IPS-20b (cell line): ENCODE results near the gene MUCL1.
"Not testable (repeated sequence)": the region's sequence is repeated elsewhere in the genome, so short reads cannot be mapped to it uniquely, and the experiment has no call there.

Source experiments
- H3K27ac ChIP-seq: one replicate; pipeline ENCODE4 v1.5.1; 2013; ENCODE audit warnings: low read length
- H3K27me3 ChIP-seq: 2 replicates; pipeline ENCODE4 v1.6.1; 2013; ENCODE audit warnings: mild to moderate bottlenecking, low read length, inconsistent platforms; ENCODE audit not compliant: insufficient read depth
- H3K36me3 ChIP-seq: 2 replicates; pipeline ENCODE4 v1.6.1; 2013; ENCODE audit warnings: low read depth, mild to moderate bottlenecking, inconsistent platforms, low read length, moderate library complexity; ENCODE audit not compliant: insufficient read depth
- H3K4me1 ChIP-seq: 2 replicates; pipeline ENCODE4 v1.6.1; 2013; ENCODE audit warnings: mild to moderate bottlenecking, control low read depth, inconsistent platforms, low read length, moderate library complexity; ENCODE audit not compliant: insufficient read depth
- H3K4me3 ChIP-seq: 2 replicates; pipeline ENCODE4 v1.5.1; 2013; ENCODE audit warnings: mild to moderate bottlenecking, low read length, inconsistent platforms
- H3K9ac ChIP-seq: 2 replicates; pipeline ENCODE4 v1.6.1; 2013; ENCODE audit warnings: low read depth, mild to moderate bottlenecking, inconsistent platforms, low read length, moderate library complexity
- H3K9me3 ChIP-seq: 2 replicates; pipeline ENCODE4 v1.6.1; 2013; ENCODE audit warnings: mild to moderate bottlenecking, low read depth, low read length, inconsistent platforms; ENCODE audit not compliant: insufficient read depth

Gene MUCL1

DNA sequence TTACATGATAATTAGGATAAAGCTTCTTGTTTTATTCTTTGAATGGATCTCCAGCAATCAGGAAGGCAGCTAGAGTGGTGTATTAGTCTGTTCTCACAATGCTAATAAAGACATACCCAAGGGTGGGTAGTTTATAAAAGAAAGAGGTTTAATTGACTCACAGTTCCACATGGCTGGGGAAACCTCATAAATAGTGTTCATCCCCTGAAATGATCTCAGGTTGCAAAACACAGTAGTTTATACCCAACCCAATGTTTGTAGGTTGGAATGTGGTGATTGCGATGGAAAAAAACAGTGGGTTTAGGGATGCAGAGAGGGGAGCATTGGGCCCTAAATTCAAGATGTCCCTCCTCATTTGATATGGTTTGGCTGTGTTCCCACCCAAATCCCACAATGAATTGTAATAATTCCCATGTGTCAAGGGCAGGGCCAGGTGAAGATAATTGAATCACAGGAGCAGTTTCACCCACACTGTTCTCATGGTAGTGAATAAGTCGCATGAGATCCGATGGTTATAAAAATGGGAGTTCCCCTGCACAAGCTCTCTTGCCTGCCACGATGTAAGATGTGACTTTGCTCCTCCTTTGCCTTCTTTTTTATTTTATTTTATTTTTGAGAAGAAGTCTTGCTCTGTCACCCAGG is 11.5 kb downstream of the MUCL1 start:
- Histone ChIP-seq H3K9ac (no peak overlapping the region), H3K27ac (no peak overlapping the region), H3K9me3 (no peaks in the 10 kb centered on the region), H3K36me3 (no peaks in the 10 kb centered on the region), H3K27me3 (no peaks in the 10 kb centered on the region), H3K4me1 (peaks cover 7% of the 10 kb centered on the region; the same call in 1 of the 2 replicates), H3K4me3 (no peak overlapping the region)

DNA sequence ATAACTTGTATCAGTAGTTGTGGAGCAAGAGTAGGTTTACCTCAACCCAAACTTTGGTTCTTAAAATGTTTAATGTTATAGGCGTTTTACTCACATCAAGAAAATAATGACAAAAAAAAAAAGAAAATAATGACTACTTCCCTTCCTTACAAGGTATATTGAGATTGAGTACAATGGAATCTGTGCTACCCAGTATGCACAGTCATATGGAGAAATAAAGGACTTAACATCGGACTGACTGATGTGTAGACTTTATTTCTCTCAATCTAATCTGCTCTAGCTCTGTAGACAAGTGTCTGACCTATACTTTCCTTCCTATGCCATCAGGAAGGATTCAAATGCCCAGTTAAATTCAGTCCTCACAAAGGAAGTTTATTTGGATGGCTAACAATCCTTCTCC is 14.4 kb downstream of the MUCL1 start:
- H3K9me3 ChIP-seq: no peaks in the 10 kb centered on the region
- peaks cover 7% of the 10 kb centered on the region; the same call in 1 of the 2 replicates for H3K4me1 ChIP-seq
- no peak overlapping the region for H3K4me3 ChIP-seq
- no peaks in the 10 kb centered on the region for H3K27me3 ChIP-seq
- H3K36me3 ChIP-seq: no peaks in the 10 kb centered on the region
- no peak overlapping the region for H3K9ac ChIP-seq
- H3K27ac ChIP-seq: no peak overlapping the region

DNA sequence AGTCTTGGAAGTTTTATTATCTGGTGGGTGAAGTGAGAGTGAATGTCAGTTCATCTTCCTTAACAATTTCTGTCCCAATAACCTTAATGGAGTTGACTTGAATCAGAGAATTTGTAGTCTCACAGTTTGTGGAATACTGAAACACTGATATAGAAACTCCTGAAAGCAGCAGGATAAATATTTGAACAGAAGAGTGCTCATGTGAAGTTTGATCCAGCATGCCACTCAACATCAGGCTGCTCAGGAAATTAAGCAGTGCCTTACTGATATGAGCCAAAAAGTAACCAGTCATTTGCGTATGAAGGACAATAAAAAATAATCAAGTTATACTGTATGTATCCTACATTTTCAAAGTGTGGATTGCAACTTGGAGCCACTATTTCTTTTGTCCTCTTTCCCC is 15.7 kb downstream of the MUCL1 start:
- Histone ChIP-seq H3K27me3 (no peaks in the 10 kb centered on the region), H3K27ac (no peak overlapping the region), H3K4me1 (no peaks in the 10 kb centered on the region), H3K4me3 (no peak overlapping the region), H3K9me3 (peaks cover 5% of the 10 kb centered on the region; the same call in 1 of the 2 replicates), H3K9ac (no peak overlapping the region), H3K36me3 (no peaks in the 10 kb centered on the region)

DNA sequence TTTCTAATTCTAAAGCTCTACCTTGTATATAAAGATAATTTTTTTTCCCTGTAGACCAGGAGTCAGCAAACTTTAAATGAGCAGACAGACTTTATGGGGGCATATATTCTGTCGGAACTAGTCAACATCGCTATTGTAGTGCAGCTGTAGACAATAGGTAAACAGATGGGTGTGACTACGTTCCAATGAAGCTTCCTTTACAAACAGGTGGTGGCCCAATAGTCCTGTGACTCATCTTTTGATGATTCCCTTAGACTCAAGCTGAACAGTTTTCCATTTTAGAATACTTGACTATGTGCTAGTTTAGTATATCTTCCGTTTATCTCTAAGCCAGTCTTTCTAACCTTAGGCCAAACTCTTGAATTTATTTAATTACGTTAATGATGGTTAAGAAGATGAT is 16.3 kb downstream of the MUCL1 start:
- Histone ChIP-seq H3K27me3 (no peaks in the 10 kb centered on the region), H3K9me3 (peaks cover 6% of the 10 kb centered on the region; the same call in 1 of the 2 replicates), H3K36me3 (no peaks in the 10 kb centered on the region), H3K9ac (no peak overlapping the region), H3K4me3 (no peak overlapping the region), H3K4me1 (no peaks in the 10 kb centered on the region), H3K27ac (no peak overlapping the region)

DNA sequence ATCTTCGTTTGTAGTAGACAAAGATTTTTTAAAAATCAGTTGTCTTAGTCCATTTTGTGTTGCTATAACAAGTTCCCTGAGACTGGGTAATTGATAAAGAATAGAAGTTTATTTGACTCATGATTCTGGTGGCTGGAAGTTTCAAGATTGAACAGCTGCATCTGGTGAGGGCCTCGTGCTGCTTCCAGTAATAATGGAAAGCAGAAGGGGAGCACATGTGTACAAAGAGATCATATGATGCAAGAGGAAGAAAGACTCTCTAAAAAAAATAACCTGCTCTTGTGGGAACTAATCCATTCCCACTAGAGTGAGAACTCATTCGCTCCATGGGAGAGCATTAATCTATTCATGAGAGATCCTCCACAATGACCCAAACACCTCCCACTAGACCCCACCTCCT is 24.8 kb downstream of the MUCL1 start:
- H3K27ac ChIP-seq: no peak overlapping the region

DNA sequence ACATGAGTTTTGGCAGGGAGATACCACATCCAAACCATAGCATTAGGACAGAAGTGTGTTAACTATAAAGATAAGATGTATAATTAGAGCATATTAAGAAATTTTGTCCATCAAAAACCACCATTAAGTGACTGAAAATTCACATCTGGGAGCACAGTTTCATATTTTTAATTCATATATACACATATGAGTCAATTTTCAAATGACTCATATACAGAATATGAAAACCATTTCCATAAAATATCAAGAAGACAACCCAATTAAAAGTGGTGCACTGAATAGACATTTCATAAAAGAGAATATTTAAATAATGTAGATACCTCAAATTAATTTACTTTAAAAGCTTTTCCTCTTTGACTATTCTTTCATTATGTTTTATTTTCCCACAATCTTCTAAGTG is 25.3 kb downstream of the MUCL1 start:
- Histone ChIP-seq H3K4me3 (no peak overlapping the region), H3K27me3 (no peaks in the 10 kb centered on the region), H3K9ac (no peak overlapping the region), H3K9me3 (peaks cover 6% of the 10 kb centered on the region; the same call in 1 of the 2 replicates), H3K27ac (no peak overlapping the region), H3K36me3 (no peaks in the 10 kb centered on the region), H3K4me1 (no peaks in the 10 kb centered on the region)

More for the DNA sequence above, 24.8 kb downstream of the MUCL1 start:
- Histone ChIP-seq H3K9me3 (peaks cover 6% of the 10 kb centered on the region; the same call in 1 of the 2 replicates), H3K9ac (no peak overlapping the region), H3K36me3 (no peaks in the 10 kb centered on the region), H3K4me1 (no peaks in the 10 kb centered on the region), H3K27me3 (no peaks in the 10 kb centered on the region), H3K4me3 (no peak overlapping the region)

DNA sequence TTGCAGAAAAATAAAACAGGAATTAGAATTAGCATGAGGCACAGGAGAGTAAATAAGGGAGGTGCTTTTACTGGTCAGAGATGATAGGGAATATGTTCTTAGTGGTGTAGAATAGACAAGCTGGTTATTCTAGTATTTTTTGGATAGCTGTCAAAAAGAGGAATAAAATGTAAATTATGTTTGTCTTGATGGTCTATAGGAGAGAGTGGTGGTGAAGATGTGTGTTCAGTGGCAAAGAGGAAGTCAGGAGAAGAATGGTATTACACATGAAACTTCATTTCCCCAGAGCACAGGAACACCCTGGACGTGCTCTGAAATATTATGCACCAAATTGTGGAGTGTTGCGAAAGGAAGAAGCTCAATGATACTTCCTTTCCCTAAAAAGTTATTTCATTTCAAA is 27.8 kb downstream of the MUCL1 start:
- Histone ChIP-seq H3K9me3 (no peaks in the 10 kb centered on the region), H3K27me3 (no peaks in the 10 kb centered on the region), H3K36me3 (no peaks in the 10 kb centered on the region)

DNA sequence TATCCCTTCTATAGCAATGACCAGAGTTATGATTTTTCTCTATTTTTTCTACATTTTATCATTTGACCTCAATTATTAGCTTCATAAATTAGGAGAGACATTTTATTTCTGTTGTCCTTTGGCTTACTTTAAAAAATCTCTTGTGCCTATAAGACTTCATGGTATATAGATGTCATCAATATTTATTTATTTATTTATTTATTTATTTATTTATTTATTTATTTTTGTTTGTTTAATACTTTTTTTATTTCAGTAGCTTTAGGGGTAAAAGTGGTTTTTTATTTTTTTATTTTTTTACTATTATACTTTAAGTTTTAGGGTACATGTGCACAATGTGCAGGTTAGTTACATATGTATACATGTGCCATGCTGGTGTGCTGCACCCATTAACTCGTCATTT is 28.3 kb downstream of the MUCL1 start:
- H3K4me3 ChIP-seq, H3K4me1 ChIP-seq, H3K9ac ChIP-seq, H3K36me3 ChIP-seq, H3K9me3 ChIP-seq, H3K27ac ChIP-seq, H3K27me3 ChIP-seq: not testable (repeated sequence)

More for the DNA sequence above, 27.8 kb downstream of the MUCL1 start:
- Histone ChIP-seq H3K4me1 (no peaks in the 10 kb centered on the region), H3K4me3 (no peak overlapping the region), H3K9ac (no peak overlapping the region), H3K27ac (no peak overlapping the region)

DNA sequence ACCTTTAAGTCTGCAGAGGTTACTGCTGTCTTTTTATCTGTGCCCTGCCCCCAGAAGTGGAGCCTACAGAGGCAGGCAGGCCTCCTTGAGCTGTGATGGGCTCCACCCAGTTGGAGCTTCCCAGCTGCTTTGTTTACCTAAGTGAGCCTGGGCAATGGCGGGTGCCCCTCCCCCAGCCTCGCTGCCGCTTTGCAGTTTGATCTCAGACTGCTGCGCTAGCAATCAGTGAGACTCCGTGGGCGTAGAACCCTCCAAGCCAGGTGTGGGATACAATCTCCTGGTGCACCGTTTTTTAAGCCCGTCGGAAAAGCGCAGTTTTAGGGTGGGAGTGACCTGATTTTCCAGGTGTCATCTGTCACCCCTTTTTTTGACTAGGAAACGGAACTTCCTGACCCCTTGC is 34.1 kb downstream of the MUCL1 start:
- H3K36me3 ChIP-seq, H3K9me3 ChIP-seq, H3K27me3 ChIP-seq, H3K27ac ChIP-seq, H3K9ac ChIP-seq, H3K4me1 ChIP-seq: not testable (repeated sequence)
- peak overlapping the region; percentile 53; the same call in 1 of the 2 replicates for H3K4me3 ChIP-seq

DNA sequence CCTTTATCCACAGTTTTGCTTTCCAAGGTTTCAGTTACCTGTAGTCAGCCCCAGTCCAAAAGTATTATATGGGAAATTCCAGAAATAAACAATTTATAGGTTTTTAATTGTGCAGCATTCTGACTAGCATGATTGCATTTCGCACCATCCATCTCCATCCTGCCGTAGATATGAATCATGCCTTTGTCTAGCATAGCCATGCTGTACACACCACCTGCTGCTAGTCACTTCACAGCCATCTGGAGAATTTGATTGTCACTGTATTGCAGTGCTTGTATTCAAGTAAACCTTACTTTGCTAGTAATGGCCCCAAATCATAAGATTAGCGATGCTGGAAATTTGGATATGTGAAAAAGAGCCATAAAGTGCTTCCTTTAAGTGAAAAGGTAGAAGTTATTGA is 36.0 kb downstream of the MUCL1 start:
- Histone ChIP-seq H3K27ac (no peak overlapping the region), H3K27me3 (no peaks in the 10 kb centered on the region), H3K36me3 (no peaks in the 10 kb centered on the region), H3K9ac (no peak overlapping the region), H3K9me3 (no peaks in the 10 kb centered on the region), H3K4me3 (no peak overlapping the region), H3K4me1 (no peaks in the 10 kb centered on the region)

DNA sequence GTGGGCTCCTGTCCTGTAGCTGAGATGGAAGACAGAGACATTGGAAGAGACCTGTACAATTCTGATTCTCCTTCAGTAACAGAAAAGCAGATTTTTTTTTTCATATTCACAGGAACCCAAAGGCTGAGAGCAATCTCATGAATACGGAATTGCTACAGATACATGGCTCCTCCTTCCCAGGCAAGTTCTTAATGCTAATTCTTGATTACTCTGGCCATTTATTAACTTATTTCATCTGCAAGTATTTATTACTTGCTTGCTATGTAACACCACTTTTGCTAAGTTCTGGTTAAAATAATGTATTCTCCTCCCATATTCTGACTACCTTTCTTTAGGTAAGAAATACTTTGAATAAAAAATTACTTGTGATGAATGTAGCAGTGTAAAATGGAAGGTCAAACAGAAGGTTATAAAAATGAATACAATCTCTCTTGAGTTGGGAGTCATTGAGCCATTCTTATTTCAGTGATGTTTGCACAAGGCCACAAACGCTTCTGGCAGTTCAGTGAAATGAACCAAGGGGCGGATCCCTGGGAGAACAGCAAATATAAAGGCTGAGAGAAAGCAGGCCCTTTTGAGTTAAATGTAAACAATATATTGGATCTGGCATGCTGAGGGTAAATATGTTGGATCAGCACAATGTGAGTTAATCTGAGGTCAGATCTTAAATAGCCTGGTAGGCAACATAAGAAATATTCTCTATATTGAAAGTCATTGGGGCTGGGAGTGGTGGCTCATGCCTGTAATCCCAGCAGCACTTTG is 37.6 kb downstream of the MUCL1 start:
- no peak overlapping the region for H3K27ac ChIP-seq
- no peak overlapping the region for H3K9ac ChIP-seq
- no peaks in the 10 kb centered on the region for H3K9me3 ChIP-seq

More for the DNA sequence above, 37.6 kb downstream of the MUCL1 start:
- Histone ChIP-seq H3K36me3 (no peaks in the 10 kb centered on the region), H3K27me3 (no peaks in the 10 kb centered on the region), H3K4me3 (no peak overlapping the region), H3K4me1 (no peaks in the 10 kb centered on the region)
